Mesenchymal stem cell (in vitro differentiated cells and primary cell): Measurements from ENCODE around the gene ARMH1.
A peak's percentile ranks its signal among the peaks of the same experiment; 100 is the strongest.

ENCODE experiments used
- DNase-seq: peaks from one replicate; pipeline ENCODE4 v3.0.0-alpha.2; 2013
- H2AFZ ChIP-seq: one replicate; pipeline ENCODE4 v1.6.1; 2013; ENCODE audit warnings: low read depth, mild to moderate bottlenecking, control low read depth, inconsistent platforms, low read length, moderate library complexity
- H2AK5ac ChIP-seq: 2 replicates; pipeline ENCODE4 v1.6.1; 2013; ENCODE audit warnings: low read length, moderate library complexity, mild to moderate bottlenecking, inconsistent platforms; ENCODE audit not compliant: severe bottlenecking
- H2BK120ac ChIP-seq: one replicate; pipeline ENCODE4 v1.6.1; 2013; ENCODE audit warnings: low read depth, mild to moderate bottlenecking, inconsistent platforms, low read length, moderate library complexity
- H2BK12ac ChIP-seq, 2 experiments: one replicate each; pipeline ENCODE4 v1.6.1; 2013; ENCODE audit warnings: inconsistent platforms in 2 of 2, low read length in 2 of 2, mild to moderate bottlenecking in 2 of 2, moderate library complexity in 2 of 2, control low read depth in 1 of 2
- H2BK15ac ChIP-seq: one replicate; pipeline ENCODE4 v1.6.1; 2013; ENCODE audit warnings: mild to moderate bottlenecking, low read depth, inconsistent platforms; ENCODE audit not compliant: poor library complexity, severe bottlenecking
- H2BK5ac ChIP-seq: 2 replicates; pipeline ENCODE4 v1.6.1; 2013; ENCODE audit warnings: low read depth, mild to moderate bottlenecking, low read length, control low read depth, inconsistent platforms; ENCODE audit not compliant: poor library complexity, severe bottlenecking
- H3K14ac ChIP-seq, 2 experiments: one replicate each; pipeline ENCODE4 v1.6.1; 2013; ENCODE audit warnings: inconsistent platforms in 2 of 2, low read length in 2 of 2, control low read depth in 1 of 2, mild to moderate bottlenecking in 1 of 2, moderate library complexity in 1 of 2
- H3K18ac ChIP-seq, 2 experiments: one replicate each; pipeline ENCODE4 v1.6.1; 2013; ENCODE audit warnings: inconsistent platforms in 2 of 2, low read length in 2 of 2, control low read depth in 1 of 2, low read depth in 1 of 2, mild to moderate bottlenecking in 1 of 2
- H3K23ac ChIP-seq, 2 experiments: one replicate each; pipeline ENCODE4 v1.6.1; 2013; ENCODE audit warnings: inconsistent platforms in 2 of 2, low read length in 2 of 2, mild to moderate bottlenecking in 2 of 2, moderate library complexity in 2 of 2, control low read depth in 1 of 2
- H3K27ac ChIP-seq: 2 replicates; pipeline ENCODE4 v1.5.1; 2013; ENCODE audit warnings: mild to moderate bottlenecking, moderate library complexity, low read length, control low read depth, inconsistent platforms; ENCODE audit not compliant: poor library complexity, severe bottlenecking
- H3K27me3 ChIP-seq, 2 experiments: 2 replicates each; pipeline versions ENCODE4 v1.6.1 to v1.7.0; 2013; ENCODE audit warnings: low read length in 2 of 2, mild to moderate bottlenecking in 2 of 2, moderate library complexity in 2 of 2, control low read depth in 1 of 2, inconsistent platforms in 1 of 2; ENCODE audit not compliant: control insufficient read depth in 1 of 2, insufficient read depth in 1 of 2
- H3K36me3 ChIP-seq, 2 experiments: 2 replicates each; pipeline versions ENCODE4 v1.6.1 to v1.7.0; 2013; ENCODE audit warnings: low read length in 2 of 2, control low read depth in 1 of 2, inconsistent platforms in 1 of 2, low read depth in 1 of 2, mild to moderate bottlenecking in 1 of 2; ENCODE audit not compliant: insufficient read depth in 2 of 2, control insufficient read depth in 1 of 2
- H3K4ac ChIP-seq, 2 experiments: one replicate each; pipeline ENCODE4 v1.6.1; 2013; ENCODE audit warnings: inconsistent platforms in 2 of 2, low read length in 2 of 2, mild to moderate bottlenecking in 2 of 2, moderate library complexity in 2 of 2, control low read depth in 1 of 2, low read depth in 1 of 2
- H3K4me1 ChIP-seq: 2 replicates; pipeline ENCODE4 v1.6.1; 2013; ENCODE audit warnings: low read depth, low read length, control low read depth; ENCODE audit not compliant: control insufficient read depth, insufficient read depth
- H3K4me2 ChIP-seq: 2 replicates; pipeline ENCODE4 v1.6.1; 2013; ENCODE audit warnings: low read length, mild to moderate bottlenecking, inconsistent platforms; ENCODE audit not compliant: poor library complexity, severe bottlenecking
- H3K4me3 ChIP-seq, 2 experiments: 2 replicates each; pipeline versions ENCODE4 v1.5.1 to v1.7.0; 2013; ENCODE audit warnings: low read length in 2 of 2, mild to moderate bottlenecking in 2 of 2, control low read depth in 1 of 2, low read depth in 1 of 2; ENCODE audit not compliant: insufficient read depth in 1 of 2
- H3K79me1 ChIP-seq: replicated peaks from 2 replicates; pipeline ENCODE4 v1.6.1; 2013; ENCODE audit warnings: mild to moderate bottlenecking, control low read depth, low read length, inconsistent platforms; ENCODE audit not compliant: poor library complexity, severe bottlenecking
- H3K9ac ChIP-seq: 2 replicates; pipeline ENCODE4 v1.7.0; 2013; ENCODE audit warnings: mild to moderate bottlenecking, low read length, moderate library complexity
- H3K9me3 ChIP-seq: 2 replicates; pipeline ENCODE4 v1.7.0; 2013; ENCODE audit warnings: mild to moderate bottlenecking, low read length; ENCODE audit not compliant: control insufficient read depth
- H4K8ac ChIP-seq: one replicate; pipeline ENCODE4 v1.6.1; 2013; ENCODE audit warnings: inconsistent platforms, mild to moderate bottlenecking, low read length, moderate library complexity
- H4K91ac ChIP-seq: one replicate; pipeline ENCODE4 v1.6.1; 2013; ENCODE audit warnings: mild to moderate bottlenecking, low read length, inconsistent platforms
- WGBS: methylation state at CpG from one replicate; pipeline ENCODE4 v1.1.7; 2013; ENCODE audit warnings: mixed read lengths; 5-methylcytosine and 5-hydroxymethylcytosine counted together

ARMH1 gene

DNA sequence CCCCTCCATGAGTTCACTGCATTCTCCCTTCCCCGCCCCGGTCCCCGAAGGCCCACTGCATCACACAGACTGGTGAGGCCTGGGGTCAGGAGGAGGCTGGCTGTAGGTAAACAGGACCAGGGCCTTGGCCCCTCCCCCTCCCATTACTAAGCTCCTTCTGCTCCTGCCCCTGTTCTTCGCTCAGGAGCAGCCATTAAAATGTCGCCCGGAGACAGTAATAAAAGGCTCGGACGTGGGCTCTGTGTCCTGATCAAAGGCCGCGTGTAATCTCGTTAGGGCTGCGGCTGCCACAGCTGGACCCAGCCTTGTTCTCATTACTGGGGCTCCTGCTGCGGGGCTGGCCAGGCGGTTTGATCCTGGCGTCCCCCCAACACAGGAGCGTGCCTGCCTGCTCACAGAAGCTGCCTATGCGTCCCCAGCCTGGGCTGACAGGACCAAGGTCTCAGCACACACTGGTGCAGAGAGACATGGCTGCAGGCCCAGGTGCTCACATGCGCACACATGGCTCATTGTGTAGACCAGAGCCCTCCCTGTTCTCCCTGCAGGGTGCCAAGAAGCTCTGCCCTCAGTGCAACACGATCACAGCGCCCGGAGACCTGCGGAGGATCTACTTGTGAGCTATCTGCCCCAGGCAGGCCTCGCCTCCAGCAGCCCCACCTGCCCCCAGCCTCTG, 24.2 kb upstream of the ARMH1 start:
- Histone ChIP-seq H3K18ac (no peak overlapping the region), H2BK15ac (no peak overlapping the region), H3K23ac (no peak overlapping the region), H3K9me3 (no peaks in the 10 kb centered on the region), H3K14ac (no peak overlapping the region), H3K4ac (no peak overlapping the region), H2BK5ac (no peak overlapping the region), H4K91ac (no peak overlapping the region), H3K4me1 (peaks cover 4% of the 10 kb centered on the region), H4K8ac (no peak overlapping the region), H2BK120ac (no peak overlapping the region), H3K36me3 (peaks cover 69 to 84% of the 10 kb centered on the region in 2 experiments), H2AK5ac (no peak overlapping the region), H3K4me3 (no peak overlapping the region), H3K9ac (no peak overlapping the region), H3K27me3 (no peaks in the 10 kb centered on the region), H2AFZ (no peak overlapping the region), H3K79me1 (peaks cover 26% of the 10 kb centered on the region), H3K4me2 (no peak overlapping the region), H2BK12ac (no peak overlapping the region), H3K27ac (no peak overlapping the region)
- no peak for DNase-seq
- WGBS = 72% methylated on average over 23 of the region's 23 CpGs

DNA sequence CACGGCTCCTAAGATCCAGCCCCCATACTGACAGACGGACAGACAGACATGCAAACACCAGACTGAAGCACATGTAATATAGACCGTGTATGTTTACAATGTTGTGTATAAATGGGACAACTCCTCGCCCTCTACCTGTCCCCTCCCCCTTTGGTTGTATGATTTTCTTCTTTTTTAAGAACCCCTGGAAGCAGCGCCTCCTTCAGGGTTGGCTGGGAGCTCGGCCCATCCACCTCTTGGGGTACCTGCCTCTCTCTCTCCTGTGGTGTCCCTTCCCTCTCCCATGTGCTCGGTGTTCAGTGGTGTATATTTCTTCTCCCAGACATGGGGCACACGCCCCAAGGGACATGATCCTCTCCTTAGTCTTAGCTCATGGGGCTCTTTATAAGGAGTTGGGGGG, 23.4 kb upstream of the ARMH1 start:
- Histone ChIP-seq H3K9ac (no peak overlapping the region), H3K14ac (no peak overlapping the region), H2BK120ac (no peak overlapping the region), H2AK5ac (no peak overlapping the region), H2BK12ac (no peak overlapping the region), H3K9me3 (no peaks in the 10 kb centered on the region), H3K23ac (no peak overlapping the region), H2BK15ac (no peak overlapping the region), H3K27me3 (no peaks in the 10 kb centered on the region), H3K79me1 (peaks cover 19% of the 10 kb centered on the region), H3K27ac (no peak overlapping the region), H3K4me3 (no peak overlapping the region), H4K8ac (no peak overlapping the region), H4K91ac (no peak overlapping the region), H3K4me2 (no peak overlapping the region), H2AFZ (no peak overlapping the region), H2BK5ac (no peak overlapping the region), H3K4ac (no peak overlapping the region), H3K4me1 (peaks cover 4% of the 10 kb centered on the region), H3K36me3 (peaks cover 72 to 78% of the 10 kb centered on the region in 2 experiments), H3K18ac (no peak overlapping the region)
- DNase-seq = no peak
- 73% methylated on average over 5 of the region's 8 CpGs for WGBS

DNA sequence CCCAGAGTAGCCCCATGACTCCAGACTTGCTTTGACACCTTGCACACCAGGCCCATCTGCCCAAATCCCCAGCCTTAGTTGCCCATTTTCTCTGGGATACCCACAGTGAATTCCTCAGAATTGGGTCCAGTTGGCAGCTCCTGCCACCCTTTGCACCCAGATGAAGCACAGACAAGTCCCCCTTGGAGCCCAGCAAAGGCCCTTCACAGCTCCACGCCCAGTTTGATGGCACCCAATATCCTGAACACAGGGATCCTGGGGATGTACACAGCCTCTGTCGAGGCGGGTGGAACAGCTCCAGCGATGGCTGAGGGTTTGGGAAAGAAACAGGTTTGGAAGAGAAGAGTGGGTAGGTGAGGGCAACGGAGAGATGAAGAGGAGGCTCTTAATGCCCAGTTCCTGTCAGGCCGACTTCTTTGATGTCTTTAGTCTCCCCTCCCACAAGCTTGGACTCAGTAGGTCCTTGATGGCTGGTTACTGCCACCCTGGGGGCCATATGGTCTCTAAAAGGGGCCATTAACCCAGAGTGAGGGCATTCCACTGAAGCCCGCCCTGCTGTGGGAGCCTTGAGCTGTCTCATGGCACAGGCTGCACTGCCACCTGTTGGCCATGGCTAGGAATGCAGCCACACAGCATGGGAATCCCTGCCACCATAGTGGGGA, 21.9 kb upstream of the ARMH1 start:
- Histone ChIP-seq H3K4ac (no peak overlapping the region), H3K4me1 (peaks cover 4% of the 10 kb centered on the region), H3K23ac (no peak overlapping the region), H2BK12ac (no peak overlapping the region), H2AFZ (no peak overlapping the region), H3K79me1 (peaks cover 8% of the 10 kb centered on the region), H3K4me2 (no peak overlapping the region), H3K4me3 (no peak overlapping the region), H4K8ac (no peak overlapping the region), H3K27ac (no peak overlapping the region), H3K27me3 (no peaks in the 10 kb centered on the region), H2BK120ac (no peak overlapping the region), H3K18ac (no peak overlapping the region), H3K9me3 (no peaks in the 10 kb centered on the region), H2AK5ac (no peak overlapping the region), H3K14ac (no peak overlapping the region), H3K9ac (no peak overlapping the region), H2BK5ac (no peak overlapping the region), H3K36me3 (peaks cover 64 to 69% of the 10 kb centered on the region in 2 experiments), H2BK15ac (no peak overlapping the region), H4K91ac (no peak overlapping the region)
- WGBS = 62% methylated on average over 7 of the region's 7 CpGs
- peak; percentile 70 for DNase-seq

DNA sequence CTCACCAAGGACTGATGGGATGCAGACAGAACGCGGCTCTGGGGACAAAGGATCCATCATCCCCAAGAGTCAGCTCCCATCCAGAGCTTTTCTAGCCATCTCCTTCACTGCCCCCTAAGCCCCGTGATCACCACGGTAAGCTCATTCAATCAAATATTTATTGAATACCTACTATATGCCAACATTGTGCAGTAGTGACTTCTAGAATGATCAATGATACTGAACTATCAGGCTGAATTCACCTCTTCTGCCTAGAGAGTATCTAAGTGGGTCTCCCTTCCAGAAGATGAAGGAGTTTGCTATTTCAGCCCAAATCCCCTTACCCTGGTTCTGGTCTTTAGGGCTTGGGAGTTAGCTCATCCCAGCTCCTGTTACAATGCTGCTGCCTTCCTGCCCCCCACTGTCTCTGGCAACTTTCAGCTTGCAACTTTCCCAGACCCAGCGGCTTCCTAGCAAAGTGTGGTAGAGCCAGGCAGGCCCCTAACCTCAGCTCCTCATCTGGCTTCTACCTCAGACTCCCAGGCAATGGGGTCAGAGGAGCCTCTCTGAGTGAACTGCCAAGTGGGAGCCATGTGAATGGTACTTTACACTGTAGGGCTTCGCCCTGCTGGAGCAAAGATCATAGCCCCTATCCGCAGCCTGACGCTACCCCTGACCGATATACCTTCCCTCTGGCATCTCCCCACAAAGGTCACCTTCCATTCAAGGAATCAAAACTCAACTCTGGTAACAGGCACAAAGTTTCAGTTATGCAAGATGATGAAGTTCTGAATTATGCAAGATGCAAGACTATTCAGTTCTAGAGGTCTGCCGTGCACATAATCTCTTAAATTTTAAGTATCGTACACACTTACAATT, 21.2 kb upstream of the ARMH1 start:
- Histone ChIP-seq H2BK15ac (no peak overlapping the region), H2BK5ac (no peak overlapping the region), H3K9ac (no peak overlapping the region), H3K9me3 (no peaks in the 10 kb centered on the region), H3K4me2 (no peak overlapping the region), H3K18ac (no peak overlapping the region), H3K14ac (no peak overlapping the region), H4K91ac (no peak overlapping the region), H3K27ac (no peak overlapping the region), H4K8ac (no peak overlapping the region), H3K23ac (no peak overlapping the region), H3K4ac (no peak overlapping the region), H2BK120ac (no peak overlapping the region), H3K4me1 (peaks cover 4% of the 10 kb centered on the region), H3K4me3 (no peak overlapping the region), H2BK12ac (no peak overlapping the region), H2AK5ac (no peak overlapping the region), H2AFZ (no peak overlapping the region), H3K36me3 (peaks cover 59 to 63% of the 10 kb centered on the region in 2 experiments), H3K27me3 (no peaks in the 10 kb centered on the region), H3K79me1 (peaks cover 7% of the 10 kb centered on the region)
- WGBS = 63% methylated on average over 11 of the region's 11 CpGs
- no peak for DNase-seq
